ENCODE data around the gene DNPH1.

DNA sequence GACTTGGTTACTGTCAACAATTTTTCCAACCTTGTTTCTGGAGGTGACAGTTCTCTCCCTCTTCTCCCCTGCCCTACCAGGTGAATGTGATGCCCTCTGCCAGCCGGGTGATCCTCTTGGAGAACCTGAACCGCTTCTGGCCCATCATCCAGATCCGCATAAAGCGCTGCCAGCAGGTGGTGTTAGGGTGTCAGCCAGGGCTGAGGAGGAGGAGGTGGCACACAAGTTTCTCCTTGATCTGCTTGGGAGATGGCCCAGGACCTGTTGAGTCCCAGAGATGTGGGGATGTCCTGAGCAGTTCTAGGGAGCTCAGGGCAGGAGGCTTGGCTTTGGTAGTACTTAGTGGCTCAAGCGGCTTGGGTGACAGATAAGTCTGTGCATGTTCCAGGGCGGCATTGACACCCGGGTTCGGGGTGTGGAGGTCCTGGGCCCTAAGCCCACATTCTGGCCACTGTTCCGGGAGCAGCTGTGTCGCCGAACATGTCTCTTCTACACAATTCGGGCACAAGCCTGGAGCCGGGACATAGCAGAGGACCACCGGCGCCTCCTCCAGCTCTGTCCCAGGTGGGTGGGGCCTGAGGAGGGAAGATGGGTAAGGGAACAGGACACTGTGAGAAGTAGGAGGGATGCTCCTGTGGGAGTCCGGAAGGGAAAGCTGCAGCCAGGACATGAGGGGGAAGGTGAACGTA is 26.1 kb downstream of the DNPH1 start:
- TF ChIP-seq CTCF (IDR thresholded peaks at IDR 0.05; ENCODE audit: extremely low read depth in 1 of 2, insufficient read depth in 1 of 2, low read depth in 1 of 2, low read length in 2 of 2) (no peak), POLR2A (IDR thresholded peaks at IDR 0.05; ENCODE audit: low read depth, low read length) (no peak), POLR2AphosphoS5 (IDR thresholded peaks at IDR 0.05; ENCODE audit: insufficient read depth, low read depth, low read length) (no peak), EZH2 (IDR thresholded peaks at IDR 0.05; ENCODE audit: borderline replicate concordance, low read depth, low read length, severe bottlenecking) (no peak), FOS (IDR thresholded peaks at IDR 0.05; ENCODE audit: borderline replicate concordance, insufficient read depth, low read length) (no peak), GATA2 (IDR thresholded peaks at IDR 0.05; ENCODE audit: insufficient read depth, insufficient read length, low read depth, low read length) (no peak)
